Hindlimb muscle (tissue), 1 donor: ENCODE results near the gene RHOU. TPM values are rescaled to one million over a fixed set of nuclear protein-coding genes. Genes with fewer than 3 reads are reported as not detected.

Source experiments
- DNase-seq: peaks from one replicate; pipeline ENCODE4 v3.0.0-alpha.2; 2013
- polyA plus RNA-seq: library from polyadenylated mRNA; unstranded; fragments of 120-200 nt; gene quantifications from one replicate; pipeline ENCODE4 v1.2.1, GENCODE V29; 2013; ENCODE audit not compliant: insufficient read length

The RHOU gene
- polyA plus RNA-seq, 1 donor = 21.2 TPM

GRCh38 chr1:228737601-228738041, 2.3 kb downstream of the RHOU start:
- DNase-seq = peak; percentile 23

GRCh38 chr1:228739826-228740225, 4.5 kb downstream of the RHOU start:
- DNase-seq = no peak

GRCh38 chr1:228740543-228741317, 5.5 kb downstream of the RHOU start:
- DNase-seq = no peak

GRCh38 chr1:228742281-228742860, 7.1 kb downstream of the RHOU start:
- DNase-seq = no peak

GRCh38 chr1:228743405-228743804, 8.1 kb downstream of the RHOU start:
- no peak for DNase-seq

- DNase-seq = no peak
Measured at GRCh38 chr1:228744356-228744755, 9.1 kb downstream of the RHOU start.

- DNase-seq = no peak
Measured at GRCh38 chr1:228744918-228745317, 9.6 kb downstream of the RHOU start.

GRCh38 chr1:228745497-228745896, 10.2 kb downstream of the RHOU start:
- no peak for DNase-seq

- no peak for DNase-seq
Measured at GRCh38 chr1:228747301-228747935, 12.1 kb downstream of the RHOU start.

- DNase-seq = no peak
Measured at GRCh38 chr1:228748029-228748428, 12.8 kb downstream of the RHOU start.

- no peak for DNase-seq
Measured at GRCh38 chr1:228748431-228748830, 13.2 kb downstream of the RHOU start.

- DNase-seq = no peak
Measured at GRCh38 chr1:228749765-228750164, 14.5 kb downstream of the RHOU start.

GRCh38 chr1:228750915-228751314, 15.6 kb downstream of the RHOU start:
- no peak for DNase-seq

GRCh38 chr1:228751360-228752098, 16.2 kb downstream of the RHOU start:
- no peak for DNase-seq

- DNase-seq = no peak
Measured at GRCh38 chr1:228752258-228752657, 17.0 kb downstream of the RHOU start.

- no peak for DNase-seq
Measured at GRCh38 chr1:228752675-228753265, 17.5 kb downstream of the RHOU start.

- DNase-seq = no peak
Measured at GRCh38 chr1:228753287-228753686, 18.0 kb downstream of the RHOU start.

- peak; percentile 26 for DNase-seq
Measured at GRCh38 chr1:228753786-228754360, 18.6 kb downstream of the RHOU start.

GRCh38 chr1:228754646-228755268, 19.5 kb downstream of the RHOU start:
- no peak for DNase-seq

- DNase-seq = no peak
Measured at GRCh38 chr1:228755800-228756199, 20.5 kb downstream of the RHOU start.

- DNase-seq = no peak
Measured at GRCh38 chr1:228756457-228756856, 21.2 kb downstream of the RHOU start.

- no peak for DNase-seq
Measured at GRCh38 chr1:228758447-228758846, 23.2 kb downstream of the RHOU start.
